Uterus (tissue), 4 donors: ENCODE data around the gene BPHL. TPM values are rescaled to one million over a fixed set of nuclear protein-coding genes. Genes with fewer than 3 reads are reported as not detected.

ENCODE experiments used
- DNase-seq, 2 donors: peaks; one replicate each; pipeline ENCODE4 v3.0.0-alpha.2; 2019 to 2020
- H3K27ac ChIP-seq, 2 donors: fragments of 200-600 bp; sonication (generic); 1 replicate in 1 of 2; 2 replicates in 1 of 2; pipeline ENCODE4 v1.5.1; 2016 to 2018
- H3K27me3 ChIP-seq, 2 donors: fragments of 200-600 bp; sonication (generic); one replicate each; pipeline ENCODE4 v1.5.1; 2018 to 2019; ENCODE audit warnings: control low read depth in 1 of 2
- H3K36me3 ChIP-seq, 2 donors: fragments of 200-600 bp; sonication (generic); one replicate each; pipeline ENCODE4 v1.5.1; 2019; ENCODE audit warnings: control low read depth in 1 of 2
- H3K4me1 ChIP-seq, 2 donors: fragments of 200-600 bp; sonication (generic); one replicate each; pipeline ENCODE4 v1.5.1; 2018 to 2019; ENCODE audit warnings: control low read depth in 1 of 2
- H3K4me3 ChIP-seq, 2 donors: fragments of 200-600 bp; sonication (generic); 1 replicate in 1 of 2; 2 replicates in 1 of 2; pipeline ENCODE4 v1.5.1; 2018 to 2019; ENCODE audit warnings: mild to moderate bottlenecking in 1 of 2
- H3K9me3 ChIP-seq, 2 donors: fragments of 200-600 bp; sonication (generic); one replicate each; pipeline ENCODE4 v1.5.1; 2019; ENCODE audit warnings: control low read depth in 1 of 2
- POLR2A ChIP-seq, 2 donors: fragments of 450-650 bp; IDR thresholded peaks; one replicate each; pipeline ENCODE4 v1.6.1; 2016; ENCODE audit warnings: antibody characterized with exemption in 2 of 2, mild to moderate bottlenecking in 1 of 2, moderate library complexity in 1 of 2
- intact Hi-C: fragments of 100-400 bp; cut with DNase I; formaldehyde crosslinking; loops from one replicate; pipeline ENCODE4 v1.15.1; 2023; ENCODE audit warnings: low total_unique reads
- total RNA-seq, 4 donors: library from RNA; depleted of rRNA in 3 of 4; stranded (reverse); fragments of >200 nt in 3 of 4; gene quantifications; one replicate each; pipeline versions ENCODE4 v1.1.0 to v1.2.4, GENCODE V29; 2014 to 2023
- TF ChIP-seq, protein P1 (sequence below), 4 experiments: fragments of 200-600 bp in 2 of 4; fragments of 450-650 bp in 2 of 4; sonication (generic) in 2 of 4; IDR thresholded peaks; one replicate each; pipeline ENCODE4 v1.5.1; 2016 to 2019; ENCODE audit warnings: antibody characterized with exemption in 4 of 4, mild to moderate bottlenecking in 2 of 4, moderate library complexity in 1 of 4
- donor health status: DM: yes; HTN: yes; CAD: no.

BPHL gene
- total RNA-seq, 4 donors from 2014 or later, result 4.1 to 30.9 (median 22.0) TPM

DNA sequence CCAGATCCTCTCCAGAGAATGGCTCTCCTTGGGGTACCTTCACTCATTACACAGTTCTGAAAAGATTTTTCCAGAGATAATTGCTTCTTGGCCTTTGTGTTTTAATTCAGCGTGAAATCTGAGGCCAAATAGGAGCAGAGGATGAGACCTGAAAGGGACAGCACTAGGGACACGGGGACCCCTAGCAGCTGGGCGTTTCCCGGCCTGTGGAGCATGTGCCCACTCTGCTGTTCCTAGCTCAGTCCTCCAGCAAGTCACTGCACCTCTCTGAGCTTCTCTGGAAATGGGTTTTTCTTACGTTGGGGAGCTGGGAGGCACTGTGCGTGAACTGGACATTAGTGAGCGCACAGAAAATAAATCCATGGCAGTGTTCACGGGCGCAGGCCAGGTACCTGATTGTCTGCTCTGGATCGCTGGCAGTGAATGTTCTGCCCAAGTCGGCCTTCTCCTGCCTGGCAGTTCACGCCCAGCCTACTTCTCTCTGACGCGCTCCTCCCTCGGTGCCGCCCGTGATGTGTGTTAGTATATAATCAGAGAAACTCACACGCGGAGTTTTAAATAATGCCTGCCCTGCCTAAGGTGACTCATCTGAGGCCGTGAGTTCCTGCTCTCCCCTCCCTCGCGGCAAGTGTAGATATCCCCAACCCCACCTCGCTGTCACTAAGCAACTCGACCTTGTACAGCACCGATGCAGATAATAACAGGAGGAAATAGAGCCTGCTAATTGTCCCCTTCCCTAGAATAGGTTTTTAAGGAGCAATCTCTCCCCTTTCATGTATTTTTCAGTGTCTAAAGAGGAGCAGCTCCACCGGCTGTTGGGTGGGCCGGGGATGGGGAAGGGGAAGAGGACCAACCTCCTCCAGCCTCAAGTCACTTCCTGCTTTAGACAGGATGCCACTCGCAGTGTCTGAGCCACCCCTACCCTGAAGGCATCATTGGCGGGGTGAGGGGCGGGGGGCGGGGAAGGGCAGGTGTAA lies 41.6 kb downstream of the BPHL start:
- Histone ChIP-seq H3K36me3 (no peaks in the 10 kb centered on the region), H3K27ac (peak overlapping the region; percentile 6 to 21), H3K4me1 (no peaks in the 10 kb centered on the region), H3K4me3 (no peak overlapping the region), H3K27me3 (no peaks in the 10 kb centered on the region), H3K9me3 (no peaks in the 10 kb centered on the region)
- TF ChIP-seq, protein P1, sequence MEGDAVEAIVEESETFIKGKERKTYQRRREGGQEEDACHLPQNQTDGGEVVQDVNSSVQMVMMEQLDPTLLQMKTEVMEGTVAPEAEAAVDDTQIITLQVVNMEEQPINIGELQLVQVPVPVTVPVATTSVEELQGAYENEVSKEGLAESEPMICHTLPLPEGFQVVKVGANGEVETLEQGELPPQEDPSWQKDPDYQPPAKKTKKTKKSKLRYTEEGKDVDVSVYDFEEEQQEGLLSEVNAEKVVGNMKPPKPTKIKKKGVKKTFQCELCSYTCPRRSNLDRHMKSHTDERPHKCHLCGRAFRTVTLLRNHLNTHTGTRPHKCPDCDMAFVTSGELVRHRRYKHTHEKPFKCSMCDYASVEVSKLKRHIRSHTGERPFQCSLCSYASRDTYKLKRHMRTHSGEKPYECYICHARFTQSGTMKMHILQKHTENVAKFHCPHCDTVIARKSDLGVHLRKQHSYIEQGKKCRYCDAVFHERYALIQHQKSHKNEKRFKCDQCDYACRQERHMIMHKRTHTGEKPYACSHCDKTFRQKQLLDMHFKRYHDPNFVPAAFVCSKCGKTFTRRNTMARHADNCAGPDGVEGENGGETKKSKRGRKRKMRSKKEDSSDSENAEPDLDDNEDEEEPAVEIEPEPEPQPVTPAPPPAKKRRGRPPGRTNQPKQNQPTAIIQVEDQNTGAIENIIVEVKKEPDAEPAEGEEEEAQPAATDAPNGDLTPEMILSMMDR (IDR thresholded peaks at IDR 0.05), result no peak
- no peak for TF ChIP-seq POLR2A (IDR thresholded peaks at IDR 0.05)
- intact Hi-C loops, result no loop called here
- peak in 1 of 2 donors; percentile 40 for DNase-seq

DNA sequence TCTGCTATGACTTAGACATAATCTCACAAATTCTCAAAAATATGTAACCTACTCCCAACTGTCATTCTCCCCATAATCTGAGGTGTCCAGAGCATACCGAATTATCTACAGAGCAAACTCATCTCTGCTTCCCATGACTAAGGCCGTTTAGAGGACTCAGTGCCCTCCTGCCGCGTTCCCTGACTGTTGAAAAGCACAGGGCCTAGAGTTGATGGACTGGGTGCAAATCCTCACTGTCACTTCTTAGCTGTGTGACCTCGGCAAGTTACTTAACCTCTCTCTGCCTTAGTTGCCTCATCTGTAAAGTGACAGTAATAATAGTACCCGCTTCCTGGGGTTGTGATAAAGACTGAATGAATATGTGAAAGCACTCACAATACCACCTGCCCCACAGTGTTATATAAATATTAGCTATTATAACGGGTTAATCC lies 43.6 kb downstream of the BPHL start:
- no peak for DNase-seq
- H3K9me3 ChIP-seq, result no peaks in the 10 kb centered on the region
- no peaks in the 10 kb centered on the region for H3K27me3 ChIP-seq
- peak overlapping the region; percentile 76 to 83 for H3K27ac ChIP-seq
- H3K36me3 ChIP-seq, result no peaks in the 10 kb centered on the region
- no peaks in the 10 kb centered on the region for H3K4me1 ChIP-seq
- intact Hi-C loops, result no loop called here
- H3K4me3 ChIP-seq, result peak overlapping the region; percentile 52 to 66
- no peak for TF ChIP-seq POLR2A (IDR thresholded peaks at IDR 0.05)
- TF ChIP-seq, protein P1 (IDR thresholded peaks at IDR 0.05), result no peak

DNA sequence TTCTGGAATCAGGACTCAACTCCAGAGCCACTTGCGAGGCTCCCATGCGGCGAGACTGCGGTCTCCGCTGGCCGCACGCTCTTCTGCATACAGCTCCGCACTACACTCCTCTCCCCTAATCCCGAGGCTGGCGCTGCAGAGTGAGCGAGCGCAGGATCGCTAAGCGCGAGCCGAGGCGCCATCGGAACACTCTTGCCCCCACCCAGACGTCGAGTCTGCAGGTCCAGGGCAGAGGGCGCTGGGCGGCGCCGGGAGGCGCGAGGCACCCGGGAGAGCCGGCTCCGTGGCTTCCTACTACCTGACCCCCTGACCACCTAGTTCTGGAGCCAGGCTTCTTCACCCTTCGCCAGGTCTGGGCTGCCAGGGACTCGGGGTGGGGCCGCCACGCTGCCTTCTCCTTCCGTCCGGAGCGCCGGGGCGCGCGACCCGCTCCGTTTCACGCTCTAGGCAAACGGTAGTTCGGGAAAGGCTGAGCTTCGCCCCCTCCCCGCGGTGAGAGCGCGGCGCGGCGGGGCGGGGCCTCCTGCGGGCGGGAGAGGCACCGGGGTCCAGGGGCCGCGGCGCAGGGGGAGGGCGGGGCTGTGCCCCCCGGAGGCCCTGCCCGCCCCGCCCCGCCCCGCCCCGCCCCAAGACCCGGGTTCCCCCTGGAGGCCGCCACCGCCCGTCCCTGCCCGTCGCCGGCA lies 44.2 kb downstream of the BPHL start:
- Histone ChIP-seq H3K36me3 (no peaks in the 10 kb centered on the region), H3K9me3 (no peaks in the 10 kb centered on the region), H3K27ac (peak overlapping the region; percentile 76 to 83), H3K4me1 (no peaks in the 10 kb centered on the region), H3K4me3 (peak overlapping the region; percentile 52 to 66), H3K27me3 (no peaks in the 10 kb centered on the region)
- TF ChIP-seq POLR2A (IDR thresholded peaks at IDR 0.05), result peak in 1 of 2 donors; percentile 37
- TF ChIP-seq, protein P1 (IDR thresholded peaks at IDR 0.05), result peak in 2 of 4 experiments; percentile 13 to 15
- peak; percentile 68 to 70 for DNase-seq
- intact Hi-C loops, result no loop called here

DNA sequence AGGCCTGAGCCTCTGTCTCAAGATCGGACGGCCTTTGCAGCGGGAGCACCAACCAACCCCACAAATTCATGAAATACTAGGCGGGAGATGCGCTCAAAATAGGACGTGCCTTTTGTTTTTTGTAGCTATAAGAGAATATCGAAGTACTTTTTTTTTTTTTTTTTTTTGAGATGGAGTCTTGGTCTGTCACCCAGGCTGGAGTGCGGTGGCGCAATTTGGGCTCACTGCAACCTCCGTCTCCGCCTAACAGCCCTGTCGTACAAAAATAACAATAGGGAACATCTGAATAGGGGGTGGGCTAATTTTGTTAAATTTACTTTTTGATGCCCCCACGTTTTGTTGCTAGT lies 44.7 kb downstream of the BPHL start:
- no peak for TF ChIP-seq POLR2A (IDR thresholded peaks at IDR 0.05)
- TF ChIP-seq, protein P1 (IDR thresholded peaks at IDR 0.05), result peak in 1 of 4 experiments; percentile 28
- Histone ChIP-seq H3K9me3 (no peaks in the 10 kb centered on the region), H3K27ac (peak overlapping the region; percentile 76 to 83), H3K36me3 (no peaks in the 10 kb centered on the region), H3K4me3 (peak overlapping the region; percentile 52 to 66), H3K4me1 (no peaks in the 10 kb centered on the region), H3K27me3 (no peaks in the 10 kb centered on the region)
- DNase-seq, result no peak
- intact Hi-C loops, result no loop called here

DNA sequence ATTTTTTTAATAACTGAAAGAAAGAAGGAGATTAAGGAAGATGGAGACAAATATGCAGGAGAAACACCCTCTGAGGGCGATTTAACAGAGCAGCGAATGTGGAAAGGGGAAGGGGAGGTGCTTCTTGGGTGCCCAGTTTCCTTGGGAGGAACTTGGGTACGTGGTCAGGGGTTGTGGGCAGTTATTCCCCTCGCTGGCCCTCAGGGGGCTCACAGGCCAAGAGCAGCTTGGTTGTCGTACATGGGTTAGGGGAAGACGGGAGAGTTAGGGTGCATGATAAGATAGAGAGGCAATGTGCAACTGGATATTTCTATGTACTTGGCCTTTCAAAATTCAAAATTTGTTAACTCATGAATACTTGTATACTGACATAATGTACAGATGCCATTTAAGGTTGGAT lies 45.9 kb downstream of the BPHL start:
- DNase-seq, result no peak
- Histone ChIP-seq H3K4me3 (no peak overlapping the region), H3K27ac (no peak overlapping the region), H3K9me3 (no peaks in the 10 kb centered on the region), H3K36me3 (no peaks in the 10 kb centered on the region), H3K27me3 (no peaks in the 10 kb centered on the region), H3K4me1 (no peaks in the 10 kb centered on the region)
- intact Hi-C loops, result no loop called here
- TF ChIP-seq POLR2A (IDR thresholded peaks at IDR 0.05), result no peak
- TF ChIP-seq, protein P1 (IDR thresholded peaks at IDR 0.05), result no peak
